ENCODE data around the gene MAN1C1. TPM values are rescaled to one million over a fixed set of nuclear protein-coding genes. Genes with fewer than 3 reads are reported as not detected.

MAN1C1 gene
- total and polyA plus RNA-seq, 2 donors (not counting 1 experiment from before 2014, with no cell fraction given): 17.7 to 51.4 TPM

GRCh38 chr1:25731148-25731547 lies 114.6 kb downstream of the MAN1C1 start:
- TF ChIP-seq EZH2 (IDR thresholded peaks at IDR 0.05; ENCODE audit: low read length, missing control alignments) (no peak), CTCF (conservative IDR thresholded peaks at IDR 0.05 in 1 of 2, IDR thresholded peaks at IDR 0.05 in 1 of 2; ENCODE audit: low read depth in 1 of 2, low read length in 2 of 2) (no peak)
- peaks cover 6% of the 10 kb centered on the region for H3K4me1 ChIP-seq (ENCODE audit: control insufficient read depth, extremely low read depth, insufficient read depth, low read length)

GRCh38 chr1:25731626-25732370 lies 115.2 kb downstream of the MAN1C1 start:
- peaks cover 6% of the 10 kb centered on the region for H3K4me1 ChIP-seq (ENCODE audit: control insufficient read depth, extremely low read depth, insufficient read depth, low read length)
- no peak for DNase-seq (ENCODE audit: low read depth in 2 of 2)
- peaks cover 5% of the 10 kb centered on the region for H3K27me3 ChIP-seq (ENCODE audit: control insufficient read depth, insufficient read depth, low read length)
- H3K9ac ChIP-seq (ENCODE audit: insufficient read depth, low read length): no peak overlapping the region
- no peak overlapping the region for H3K4me3 ChIP-seq (replicated peaks in 1 of 4; ENCODE audit: control extremely low read depth in 1 of 4, insufficient read depth in 1 of 4, low read depth in 3 of 4, low read length in 4 of 4)
- no peaks in the 10 kb centered on the region for H3K9me3 ChIP-seq (ENCODE audit: control insufficient read depth, insufficient read depth, low read depth, low read length)
- no peak overlapping the region for H3K4me2 ChIP-seq (ENCODE audit: extremely low read depth, insufficient read depth, low read length)
- H3K36me3 ChIP-seq (ENCODE audit: control insufficient read depth, insufficient read depth, low read length): no peaks in the 10 kb centered on the region
- H3K79me2 ChIP-seq (ENCODE audit: control insufficient read depth, insufficient read depth, low read length): no peaks in the 10 kb centered on the region
- no peak overlapping the region for H2AFZ ChIP-seq (ENCODE audit: low read length)
- peaks cover 2% of the 10 kb centered on the region for H4K20me1 ChIP-seq (ENCODE audit: control insufficient read depth, extremely low read depth, insufficient read depth, low read length)
- no peak overlapping the region for H3K27ac ChIP-seq (ENCODE audit: insufficient read depth, low read length)
- TF ChIP-seq EZH2 (IDR thresholded peaks at IDR 0.05; ENCODE audit: low read length, missing control alignments) (no peak), CTCF (conservative IDR thresholded peaks at IDR 0.05 in 1 of 2, IDR thresholded peaks at IDR 0.05 in 1 of 2; ENCODE audit: low read depth in 1 of 2, low read length in 2 of 2) (no peak)

More at GRCh38 chr1:25731148-25731547, 114.6 kb downstream of the MAN1C1 start:
- DNase-seq (ENCODE audit: low read depth in 2 of 2): no peak
- no peak overlapping the region for H3K4me2 ChIP-seq (ENCODE audit: extremely low read depth, insufficient read depth, low read length)
- no peaks in the 10 kb centered on the region for H3K36me3 ChIP-seq (ENCODE audit: control insufficient read depth, insufficient read depth, low read length)
- H3K9ac ChIP-seq (ENCODE audit: insufficient read depth, low read length): no peak overlapping the region
- H3K79me2 ChIP-seq (ENCODE audit: control insufficient read depth, insufficient read depth, low read length): no peaks in the 10 kb centered on the region
- H3K27ac ChIP-seq (ENCODE audit: insufficient read depth, low read length): no peak overlapping the region
- peaks cover 2% of the 10 kb centered on the region for H4K20me1 ChIP-seq (ENCODE audit: control insufficient read depth, extremely low read depth, insufficient read depth, low read length)
- no peaks in the 10 kb centered on the region for H3K9me3 ChIP-seq (ENCODE audit: control insufficient read depth, insufficient read depth, low read depth, low read length)
- peaks cover 5% of the 10 kb centered on the region for H3K27me3 ChIP-seq (ENCODE audit: control insufficient read depth, insufficient read depth, low read length)
- H2AFZ ChIP-seq (ENCODE audit: low read length): no peak overlapping the region
- no peak overlapping the region for H3K4me3 ChIP-seq (replicated peaks in 1 of 4; ENCODE audit: control extremely low read depth in 1 of 4, insufficient read depth in 1 of 4, low read depth in 3 of 4, low read length in 4 of 4)

- Histone ChIP-seq H3K27ac (ENCODE audit: insufficient read depth, low read length) (no peak overlapping the region), H3K79me2 (ENCODE audit: control insufficient read depth, insufficient read depth, low read length) (no peaks in the 10 kb centered on the region), H3K4me2 (ENCODE audit: extremely low read depth, insufficient read depth, low read length) (no peak overlapping the region), H2AFZ (ENCODE audit: low read length) (no peak overlapping the region), H3K36me3 (ENCODE audit: control insufficient read depth, insufficient read depth, low read length) (no peaks in the 10 kb centered on the region), H3K4me3 (replicated peaks in 1 of 4; ENCODE audit: control extremely low read depth in 1 of 4, insufficient read depth in 1 of 4, low read depth in 3 of 4, low read length in 4 of 4) (no peak overlapping the region), H3K4me1 (ENCODE audit: control insufficient read depth, extremely low read depth, insufficient read depth, low read length) (peaks cover under 1% of the 10 kb centered on the region), H4K20me1 (ENCODE audit: control insufficient read depth, extremely low read depth, insufficient read depth, low read length) (peaks cover 2% of the 10 kb centered on the region), H3K9me3 (ENCODE audit: control insufficient read depth, insufficient read depth, low read depth, low read length) (no peaks in the 10 kb centered on the region), H3K27me3 (ENCODE audit: control insufficient read depth, insufficient read depth, low read length) (peaks cover 5% of the 10 kb centered on the region), H3K9ac (ENCODE audit: insufficient read depth, low read length) (no peak overlapping the region)
- TF ChIP-seq CTCF (conservative IDR thresholded peaks at IDR 0.05 in 1 of 2, IDR thresholded peaks at IDR 0.05 in 1 of 2; ENCODE audit: low read depth in 1 of 2, low read length in 2 of 2) (no peak), EZH2 (IDR thresholded peaks at IDR 0.05; ENCODE audit: low read length, missing control alignments) (no peak)
- DNase-seq (ENCODE audit: low read depth in 2 of 2): no peak
Measured at GRCh38 chr1:25732821-25733220, 116.2 kb downstream of the MAN1C1 start.

Data from fibroblast of lung (primary cell).